Nephron (organoid): Measurements from ENCODE around the gene PKP4.
"Not testable (repeated sequence)": the region's sequence is repeated elsewhere in the genome, so short reads cannot be mapped to it uniquely, and the experiment has no call there.

Experiments
- H3K27ac Mint-ChIP-seq, 3 experiments: 2 replicates each; pipeline ENCODE4 v1.8.0; 2020; ENCODE audit warnings: mixed read lengths in 3 of 3, mild to moderate bottlenecking in 2 of 3, moderate library complexity in 1 of 3
- H3K27me3 Mint-ChIP-seq: 2 replicates; pipeline ENCODE4 v1.8.0; 2021; ENCODE audit warnings: low read depth, mild to moderate bottlenecking, moderate library complexity, mixed read lengths
- H3K36me3 Mint-ChIP-seq: 2 replicates; pipeline ENCODE4 v1.8.0; 2020; ENCODE audit warnings: low read depth, mixed read lengths
- H3K4me1 Mint-ChIP-seq: 2 replicates; pipeline ENCODE4 v1.8.0; 2020; ENCODE audit warnings: mixed read lengths
- H3K4me3 Mint-ChIP-seq, 3 experiments: 2 replicates each; pipeline ENCODE4 v1.8.0; 2020; ENCODE audit warnings: mild to moderate bottlenecking in 3 of 3, mixed read lengths in 3 of 3, moderate library complexity in 2 of 3
- H3K9me3 Mint-ChIP-seq: 2 replicates; pipeline ENCODE4 v1.8.0; 2020; ENCODE audit warnings: mixed read lengths
- TF ChIP-seq, protein P1 (sequence below), 3 experiments: fragments of 200-600 bp; sonication (generic); IDR thresholded peaks; one replicate each; pipeline ENCODE4 v1.5.0; 2021; ENCODE audit warnings: antibody characterized with exemption in 3 of 3; ENCODE audit not compliant: unreplicated experiment in 3 of 3

Gene PKP4

DNA sequence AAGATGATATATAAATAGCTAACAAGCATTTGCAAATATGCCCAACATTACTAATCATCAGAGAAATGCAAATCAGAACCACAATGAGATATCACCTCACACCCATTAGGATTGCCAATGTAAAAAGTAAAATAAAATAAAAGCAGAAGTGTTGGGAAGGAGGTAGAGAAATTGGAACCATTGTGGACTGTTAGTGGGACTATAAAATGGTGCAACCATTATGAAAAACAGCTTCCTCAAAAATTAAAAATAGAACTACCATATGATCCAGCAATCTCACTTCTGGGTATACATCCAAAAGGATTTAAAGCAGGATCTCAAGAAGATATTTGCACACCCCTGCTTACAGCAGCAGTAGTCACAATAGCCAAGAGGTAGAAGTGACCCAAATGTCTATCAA, 238.6 kb downstream of the PKP4 start:
- Mint-ChIP-seq H3K27me3 (no peaks in the 10 kb centered on the region), H3K4me3 (no peak overlapping the region), H3K27ac (no peak overlapping the region), H3K4me1 (no peaks in the 10 kb centered on the region), H3K36me3 (peaks cover 4% of the 10 kb centered on the region), H3K9me3 (peaks cover 12% of the 10 kb centered on the region)
- TF ChIP-seq, protein P1, sequence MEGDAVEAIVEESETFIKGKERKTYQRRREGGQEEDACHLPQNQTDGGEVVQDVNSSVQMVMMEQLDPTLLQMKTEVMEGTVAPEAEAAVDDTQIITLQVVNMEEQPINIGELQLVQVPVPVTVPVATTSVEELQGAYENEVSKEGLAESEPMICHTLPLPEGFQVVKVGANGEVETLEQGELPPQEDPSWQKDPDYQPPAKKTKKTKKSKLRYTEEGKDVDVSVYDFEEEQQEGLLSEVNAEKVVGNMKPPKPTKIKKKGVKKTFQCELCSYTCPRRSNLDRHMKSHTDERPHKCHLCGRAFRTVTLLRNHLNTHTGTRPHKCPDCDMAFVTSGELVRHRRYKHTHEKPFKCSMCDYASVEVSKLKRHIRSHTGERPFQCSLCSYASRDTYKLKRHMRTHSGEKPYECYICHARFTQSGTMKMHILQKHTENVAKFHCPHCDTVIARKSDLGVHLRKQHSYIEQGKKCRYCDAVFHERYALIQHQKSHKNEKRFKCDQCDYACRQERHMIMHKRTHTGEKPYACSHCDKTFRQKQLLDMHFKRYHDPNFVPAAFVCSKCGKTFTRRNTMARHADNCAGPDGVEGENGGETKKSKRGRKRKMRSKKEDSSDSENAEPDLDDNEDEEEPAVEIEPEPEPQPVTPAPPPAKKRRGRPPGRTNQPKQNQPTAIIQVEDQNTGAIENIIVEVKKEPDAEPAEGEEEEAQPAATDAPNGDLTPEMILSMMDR (IDR thresholded peaks at IDR 0.05; ENCODE audit: unreplicated experiment in 3 of 3) = no peak

DNA sequence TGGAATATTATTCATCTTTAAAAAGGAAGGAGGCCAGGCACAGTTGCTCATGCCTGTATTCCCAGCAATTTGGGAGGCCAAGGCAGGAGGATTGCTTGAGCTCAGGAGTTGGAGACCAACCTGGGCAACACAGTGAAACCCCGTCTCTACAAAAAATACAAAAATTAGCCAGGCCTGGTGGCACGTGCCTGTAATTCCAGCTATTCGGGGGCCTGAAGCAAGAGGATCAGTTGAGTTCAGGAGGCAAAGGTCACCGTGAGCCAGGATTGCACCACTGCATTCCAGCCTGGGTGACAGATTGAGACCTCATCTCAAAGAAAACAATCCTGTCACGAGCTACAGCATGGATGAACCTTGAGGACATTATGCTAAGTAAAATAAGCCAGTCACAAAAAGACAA, 239.0 kb downstream of the PKP4 start:
- not testable (repeated sequence) for H3K27ac Mint-ChIP-seq, H3K27me3 Mint-ChIP-seq, H3K4me1 Mint-ChIP-seq, H3K36me3 Mint-ChIP-seq, H3K4me3 Mint-ChIP-seq
- peaks cover 12% of the 10 kb centered on the region for H3K9me3 Mint-ChIP-seq

DNA sequence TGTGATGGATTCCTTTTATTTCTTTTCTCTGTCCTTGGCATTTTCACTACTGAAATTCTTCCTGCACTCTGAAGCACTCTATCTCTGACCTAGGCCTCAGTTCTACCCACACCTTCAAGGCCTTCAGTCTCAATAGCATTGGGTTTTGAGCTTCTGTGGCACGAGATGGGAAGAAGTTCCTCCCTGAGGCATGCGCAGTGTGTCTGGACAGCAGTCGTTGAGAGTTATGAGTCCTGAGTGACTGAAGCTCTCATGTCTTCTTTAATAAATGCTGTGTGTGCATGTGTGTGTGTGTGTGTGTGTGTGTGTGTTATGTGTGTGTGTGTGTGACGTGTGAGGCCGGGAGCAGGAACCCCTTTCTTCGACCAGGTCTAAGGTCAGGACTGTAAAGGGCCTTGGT, 242.6 kb downstream of the PKP4 start:
- H3K4me1 Mint-ChIP-seq = no peaks in the 10 kb centered on the region
- TF ChIP-seq, protein P1 (IDR thresholded peaks at IDR 0.05; ENCODE audit: unreplicated experiment in 3 of 3) = no peak
- no peak overlapping the region for H3K4me3 Mint-ChIP-seq
- no peak overlapping the region for H3K27ac Mint-ChIP-seq
- H3K36me3 Mint-ChIP-seq = peaks cover 4% of the 10 kb centered on the region
- peaks cover 12% of the 10 kb centered on the region for H3K9me3 Mint-ChIP-seq
- H3K27me3 Mint-ChIP-seq = no peaks in the 10 kb centered on the region

DNA sequence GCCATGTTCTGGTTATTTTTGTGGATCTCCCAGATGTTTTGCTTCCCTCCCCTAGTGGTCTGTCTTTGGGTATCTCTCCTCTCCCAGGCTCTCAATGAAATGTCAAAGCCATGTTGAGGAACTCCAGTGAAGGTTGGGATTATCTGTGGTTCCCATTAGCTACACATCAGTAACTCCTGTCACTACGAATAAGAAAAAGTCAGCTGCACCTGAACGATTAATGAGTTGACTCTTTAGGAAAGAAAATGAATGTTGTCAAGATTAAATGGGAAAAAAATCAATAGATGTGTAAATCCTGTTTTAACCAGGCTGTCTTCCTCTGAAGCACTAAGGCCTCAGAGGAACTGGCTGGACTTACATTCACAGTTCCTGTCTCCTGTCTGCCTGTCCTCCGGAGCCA, 244.3 kb downstream of the PKP4 start:
- Mint-ChIP-seq H3K9me3 (peaks cover 24% of the 10 kb centered on the region), H3K27ac (no peak overlapping the region), H3K4me1 (no peaks in the 10 kb centered on the region), H3K27me3 (no peaks in the 10 kb centered on the region), H3K4me3 (no peak overlapping the region), H3K36me3 (peaks cover 4% of the 10 kb centered on the region)
- TF ChIP-seq, protein P1 (IDR thresholded peaks at IDR 0.05; ENCODE audit: unreplicated experiment in 3 of 3) = no peak

DNA sequence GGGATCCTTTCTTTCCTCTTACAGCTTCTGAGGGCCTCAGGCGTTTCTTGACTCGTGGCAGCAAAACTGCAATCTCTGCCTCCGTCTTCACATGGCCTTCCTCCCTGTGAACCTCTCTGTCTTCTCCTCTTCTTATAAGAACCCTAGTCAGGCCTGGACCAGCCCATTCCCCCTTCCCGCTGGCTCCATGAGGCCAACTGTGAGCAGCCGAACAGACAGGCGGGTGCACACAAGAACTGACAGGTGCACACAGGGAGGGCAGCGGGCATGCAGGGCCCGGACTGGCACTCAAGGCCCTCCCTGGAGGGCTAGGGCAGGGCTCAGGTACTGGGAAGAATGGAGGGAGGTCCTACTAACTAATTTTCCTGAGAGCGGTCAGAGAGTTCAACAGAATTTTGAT, 246.0 kb downstream of the PKP4 start:
- H3K36me3 Mint-ChIP-seq = no peaks in the 10 kb centered on the region
- H3K9me3 Mint-ChIP-seq = peaks cover 12% of the 10 kb centered on the region
- H3K27me3 Mint-ChIP-seq = no peaks in the 10 kb centered on the region
- no peaks in the 10 kb centered on the region for H3K4me1 Mint-ChIP-seq
- H3K27ac Mint-ChIP-seq = no peak overlapping the region
- TF ChIP-seq, protein P1 (IDR thresholded peaks at IDR 0.05; ENCODE audit: unreplicated experiment in 3 of 3) = no peak
- H3K4me3 Mint-ChIP-seq = no peak overlapping the region

DNA sequence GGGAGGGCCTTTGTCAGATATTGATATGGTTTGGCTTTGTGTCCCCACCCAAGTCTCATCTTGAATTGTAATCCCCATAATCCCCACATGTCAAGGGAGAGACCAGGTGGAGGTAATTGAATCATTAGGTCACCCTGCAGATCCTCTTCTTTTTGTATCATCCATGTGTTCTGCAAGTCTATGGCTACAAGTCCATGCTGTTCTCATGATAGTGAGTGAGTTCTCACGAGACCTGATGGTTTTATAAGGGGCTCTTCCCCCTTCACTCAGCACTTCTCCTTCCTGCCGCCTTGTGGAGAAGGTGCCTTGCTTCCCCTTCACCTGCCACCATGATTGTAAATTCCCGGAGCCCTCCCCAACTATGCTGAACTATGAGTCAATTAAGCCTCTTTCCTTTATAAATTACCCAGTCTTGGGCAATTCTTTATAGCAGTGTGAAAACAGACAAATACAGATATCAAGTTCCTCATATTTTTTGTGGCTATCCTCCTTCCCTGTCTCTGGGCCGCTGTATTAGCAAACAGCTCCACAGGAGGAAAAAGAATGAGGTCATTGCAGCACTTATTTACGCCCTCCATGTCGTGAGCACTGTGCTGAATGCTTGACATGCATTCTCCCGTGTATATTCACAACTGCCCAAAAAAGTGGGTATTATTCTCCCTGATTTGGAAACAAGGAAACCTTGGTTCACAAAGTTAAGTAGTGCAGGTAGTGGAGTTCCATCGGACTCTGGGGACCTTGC, 248.1 kb downstream of the PKP4 start:
- H3K9me3 Mint-ChIP-seq = peaks cover 12% of the 10 kb centered on the region
- H3K27me3 Mint-ChIP-seq, H3K4me3 Mint-ChIP-seq, H3K27ac Mint-ChIP-seq, H3K36me3 Mint-ChIP-seq, H3K4me1 Mint-ChIP-seq: not testable (repeated sequence)

DNA sequence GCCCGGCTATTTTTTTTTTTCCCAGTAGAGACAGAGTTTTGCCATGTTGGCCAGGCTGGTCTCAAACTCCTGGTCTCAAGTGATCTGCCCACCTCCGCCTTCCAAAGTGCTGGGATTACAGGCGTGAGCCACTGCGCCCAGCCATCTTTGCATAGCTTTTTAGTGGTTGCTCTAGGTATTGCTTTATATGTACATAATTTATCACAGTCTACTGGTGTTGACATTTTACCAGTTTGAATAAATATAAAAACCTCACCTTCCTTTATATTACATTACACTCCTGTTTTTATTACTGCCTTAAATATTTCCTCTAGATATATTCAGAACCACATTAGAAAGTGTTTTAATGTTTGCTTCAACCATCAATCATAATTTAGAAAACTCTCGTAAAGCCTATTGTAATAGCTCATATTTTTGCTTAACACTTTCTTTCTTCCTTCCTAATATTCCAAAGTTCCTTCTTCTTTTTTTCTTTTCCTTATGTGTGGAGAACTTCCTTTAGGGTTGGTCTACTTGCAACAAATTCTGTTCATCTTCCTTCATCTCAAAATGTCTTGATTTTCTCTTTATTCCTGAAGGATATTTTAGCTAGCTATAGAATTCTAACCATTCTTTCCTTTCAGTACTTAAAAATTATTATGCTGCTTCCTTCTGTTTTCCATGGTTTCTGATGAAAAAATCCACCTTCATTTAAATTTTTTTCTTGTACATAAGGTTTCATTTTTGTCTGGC, 256.2 kb downstream of the PKP4 start:
- peaks cover 5% of the 10 kb centered on the region for H3K36me3 Mint-ChIP-seq
- H3K4me1 Mint-ChIP-seq = peaks cover 7% of the 10 kb centered on the region

More for the DNA sequence above, 256.2 kb downstream of the PKP4 start:
- H3K9me3 Mint-ChIP-seq = peaks cover 27% of the 10 kb centered on the region
- no peak overlapping the region for H3K4me3 Mint-ChIP-seq
- TF ChIP-seq, protein P1 (IDR thresholded peaks at IDR 0.05; ENCODE audit: unreplicated experiment in 3 of 3) = no peak
- no peak overlapping the region for H3K27ac Mint-ChIP-seq
- H3K27me3 Mint-ChIP-seq = no peaks in the 10 kb centered on the region
